ENCODE results near the gene HSD17B2. TPM values are rescaled to one million over a fixed set of nuclear protein-coding genes. Genes with fewer than 3 reads are reported as not detected.

HSD17B2 gene
- total RNA-seq, 1 donor from 2014 or later = not detected

DNA sequence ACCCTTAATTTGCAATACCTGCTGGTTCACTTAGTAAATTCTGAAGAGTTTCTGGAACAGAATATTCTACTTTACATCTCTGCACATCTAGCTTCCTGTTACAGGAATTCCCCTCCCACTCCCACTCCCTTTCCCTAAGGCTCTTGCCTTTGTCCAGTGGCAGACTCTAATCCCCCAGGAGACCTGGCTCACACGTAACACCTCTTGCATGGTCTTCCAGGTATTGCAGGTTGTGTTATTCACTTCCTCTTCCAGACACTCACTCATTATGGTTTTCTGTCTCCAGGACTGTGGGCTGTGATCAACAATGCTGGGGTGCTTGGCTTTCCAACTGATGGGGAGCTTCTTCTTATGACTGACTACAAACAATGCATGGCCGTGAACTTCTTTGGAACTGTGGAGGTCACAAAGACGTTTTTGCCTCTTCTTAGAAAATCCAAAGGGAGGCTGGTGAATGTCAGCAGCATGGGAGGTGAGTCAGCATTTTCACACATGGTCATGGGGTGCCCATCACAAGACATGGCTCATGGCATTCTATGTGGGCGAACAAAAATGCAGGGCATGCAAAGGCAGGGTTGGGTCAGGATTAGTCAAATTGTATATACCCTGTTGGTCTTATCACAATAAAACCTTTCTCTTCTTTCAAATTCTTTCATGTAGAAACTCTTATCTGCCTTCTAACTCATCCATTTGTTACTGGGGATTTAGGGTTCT lies 35.8 kb downstream of the HSD17B2 start:
- no peak for DNase-seq (ENCODE audit: low spot score)
- intact Hi-C loops (cut with DNase I) = no loop called here

DNA sequence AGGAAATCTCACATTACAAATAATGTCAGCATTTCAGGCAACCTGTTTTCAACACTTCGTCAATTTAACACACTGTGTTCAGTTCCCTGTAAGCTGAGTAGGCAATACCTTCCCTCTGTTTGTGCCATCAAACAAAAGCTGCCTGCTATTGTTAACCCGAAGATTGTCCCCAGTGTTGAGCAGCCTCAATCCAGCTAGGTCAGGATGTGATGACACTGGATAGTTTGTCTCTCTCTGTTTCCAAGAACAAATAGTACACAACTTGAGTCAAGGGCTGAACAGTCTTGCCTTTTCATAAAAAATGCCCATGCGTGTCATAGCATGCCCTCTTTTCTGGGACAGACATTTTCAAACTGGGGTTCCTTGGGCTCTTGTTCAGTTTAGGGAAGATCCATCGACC lies 36.4 kb downstream of the HSD17B2 start:
- intact Hi-C loops (cut with DNase I) = no loop called here
- DNase-seq (ENCODE audit: low spot score) = no peak

DNA sequence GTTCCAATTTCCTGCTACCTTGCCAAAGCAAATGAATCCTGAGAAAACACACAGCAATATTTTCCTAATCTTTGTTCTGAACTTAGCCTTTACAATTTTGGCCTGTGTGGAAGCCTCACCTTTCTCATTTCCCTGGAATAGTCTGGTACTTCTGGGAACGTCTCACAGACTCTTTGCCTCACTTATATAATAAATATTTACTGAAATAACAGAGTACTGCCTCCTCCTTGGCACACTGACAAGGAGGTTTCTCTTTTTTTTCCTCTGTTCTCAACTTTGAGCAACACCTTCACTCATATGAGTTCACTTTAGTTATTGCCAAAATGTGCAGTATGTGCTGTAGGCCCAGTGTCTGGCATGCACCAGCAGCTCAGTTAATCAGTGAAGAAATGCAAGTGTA lies 37.3 kb downstream of the HSD17B2 start:
- intact Hi-C loops (cut with DNase I) = no loop called here
- DNase-seq (ENCODE audit: low spot score) = no peak

DNA sequence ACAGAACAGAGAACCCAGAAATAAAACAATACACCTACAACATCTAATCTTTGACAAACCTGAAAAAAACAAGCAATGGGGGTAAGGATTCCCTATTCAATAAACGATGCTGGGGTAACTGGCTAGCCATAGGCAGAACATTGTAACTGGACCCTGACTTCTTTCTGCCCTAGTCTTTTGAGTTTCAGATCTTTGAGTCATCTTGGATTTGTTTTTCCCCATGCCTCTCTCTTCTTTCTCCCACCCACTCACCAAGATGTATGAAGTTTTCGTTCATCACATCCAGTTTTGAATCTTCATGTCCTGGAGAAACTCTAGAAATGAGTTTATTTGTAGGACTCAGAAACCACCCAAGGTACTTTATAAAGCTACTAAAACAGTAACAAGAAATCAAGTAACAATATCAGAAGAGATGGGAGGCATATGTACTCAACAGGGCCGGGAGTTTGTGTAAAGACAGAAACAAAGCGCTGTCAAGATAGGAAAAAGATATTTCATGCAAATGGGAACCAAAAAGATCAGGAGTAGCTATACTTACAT lies 39.0 kb downstream of the HSD17B2 start:
- no peak for DNase-seq (ENCODE audit: low spot score)
- intact Hi-C loops (cut with DNase I) = no loop called here

DNA sequence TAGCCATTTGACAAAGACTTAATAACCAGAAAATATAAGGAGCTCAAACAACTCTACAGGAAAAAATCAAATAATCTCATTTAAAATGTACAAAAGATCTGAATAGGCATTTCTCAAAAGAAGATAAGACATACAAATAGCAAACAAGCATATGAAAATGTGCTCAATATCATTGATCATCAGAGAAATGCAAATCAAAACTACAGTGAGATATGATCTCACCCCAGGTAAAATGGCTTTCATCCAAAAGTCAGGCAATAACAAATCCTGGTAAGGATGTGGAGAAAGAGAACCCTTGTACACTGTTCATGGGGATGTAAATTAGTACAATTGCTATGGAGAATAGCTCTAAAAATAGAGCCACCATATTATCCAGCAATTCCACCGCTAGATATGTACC lies 43.1 kb downstream of the HSD17B2 start:
- no peak for DNase-seq (ENCODE audit: low spot score)
- intact Hi-C loops (cut with DNase I) = no loop called here

DNA sequence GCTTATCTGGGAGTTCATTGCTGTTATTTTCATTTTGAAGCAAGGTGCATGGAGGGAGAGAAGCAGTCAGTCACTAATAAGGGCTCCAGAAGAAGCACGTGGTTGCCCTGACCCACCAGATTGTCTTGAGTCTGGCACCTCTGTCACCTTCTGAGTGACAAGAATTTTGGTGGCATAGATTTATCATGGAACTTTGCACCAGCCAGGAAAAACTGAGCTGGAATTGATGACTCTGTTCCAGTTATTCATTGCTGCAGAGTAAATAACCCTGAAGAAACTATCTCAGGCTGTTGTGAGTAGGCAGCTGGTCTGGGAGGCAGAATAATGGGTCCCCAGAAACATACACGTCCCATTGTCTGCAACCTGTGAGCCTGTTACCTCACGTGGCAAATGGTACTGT lies 44.8 kb downstream of the HSD17B2 start:
- intact Hi-C loops (cut with DNase I) = no loop called here
- no peak for DNase-seq (ENCODE audit: low spot score)

DNA sequence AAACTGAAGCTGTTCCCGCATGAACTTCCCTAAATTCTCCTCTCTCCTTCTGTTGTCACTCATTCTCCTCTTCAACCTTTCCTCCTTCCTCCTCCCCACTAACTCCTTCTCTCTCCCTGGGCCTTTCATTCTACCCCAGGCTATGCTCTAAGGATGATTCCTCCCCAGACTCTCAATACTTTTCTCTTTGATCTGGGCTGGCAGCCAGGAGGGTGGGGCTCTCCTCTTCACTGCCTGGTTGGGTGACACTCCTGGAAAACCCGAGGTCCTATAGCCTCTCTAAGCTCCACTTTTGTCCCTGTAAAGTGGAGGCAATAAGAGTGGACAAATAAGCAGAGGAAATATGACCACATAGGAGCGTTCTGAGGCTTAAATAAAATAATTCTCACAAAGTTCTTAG lies 46.2 kb downstream of the HSD17B2 start:
- intact Hi-C loops (cut with DNase I) = no loop called here
- DNase-seq (ENCODE audit: low spot score) = no peak

DNA sequence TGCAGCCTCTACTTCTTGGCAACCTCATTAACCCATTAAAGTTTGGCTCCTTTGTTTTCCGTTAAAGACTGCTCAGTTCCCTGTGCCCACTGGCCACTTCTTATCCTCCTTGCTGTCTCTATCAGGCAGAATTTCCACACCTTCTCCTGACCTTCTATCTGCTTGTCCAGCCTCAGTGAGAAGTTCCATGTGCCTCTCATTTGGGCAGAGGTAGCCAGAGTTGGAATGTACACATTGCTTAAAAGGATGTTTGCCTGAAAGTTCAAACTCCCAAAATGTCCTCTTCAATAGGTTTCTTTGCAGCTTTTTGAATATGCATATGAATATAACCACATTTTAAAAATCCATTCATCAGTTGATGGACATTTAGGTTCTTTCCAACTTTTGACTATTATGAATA lies 47.0 kb downstream of the HSD17B2 start:
- intact Hi-C loops (cut with DNase I) = no loop called here
- no peak for DNase-seq (ENCODE audit: low spot score)

DNA sequence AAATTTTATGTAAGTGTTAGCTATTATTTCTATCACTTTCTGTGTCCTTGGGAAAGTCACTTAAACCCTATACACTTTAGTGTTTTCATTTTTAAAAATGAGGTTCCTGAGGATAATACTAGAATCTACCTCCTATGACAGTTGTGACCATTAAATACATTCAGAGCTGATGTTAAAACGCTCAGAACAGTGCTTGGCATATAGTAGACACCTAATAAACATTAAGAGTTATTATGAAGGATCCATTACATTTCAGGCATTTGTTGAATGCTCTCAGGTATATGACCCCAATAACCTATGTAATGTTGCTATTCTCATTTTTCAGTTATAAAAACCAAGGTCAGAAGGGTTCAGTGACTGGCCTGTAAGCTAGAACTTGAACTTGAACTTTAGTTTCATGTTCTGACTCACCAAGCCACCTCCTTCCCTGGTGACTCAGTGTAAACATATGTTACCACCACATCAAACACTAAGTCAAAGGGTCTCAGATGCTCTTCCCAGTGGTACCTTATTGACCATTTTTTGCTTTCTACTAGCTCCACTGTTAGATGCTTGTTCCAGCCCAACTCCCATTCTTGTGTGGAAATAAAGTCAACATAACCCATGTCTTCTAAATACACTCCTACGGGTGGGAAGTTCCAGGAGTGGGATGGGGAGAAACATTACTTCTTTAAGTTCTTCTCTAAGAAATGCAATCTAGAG lies 47.6 kb downstream of the HSD17B2 start:
- no peak for DNase-seq (ENCODE audit: low spot score)
- intact Hi-C loops (cut with DNase I) = no loop called here

DNA sequence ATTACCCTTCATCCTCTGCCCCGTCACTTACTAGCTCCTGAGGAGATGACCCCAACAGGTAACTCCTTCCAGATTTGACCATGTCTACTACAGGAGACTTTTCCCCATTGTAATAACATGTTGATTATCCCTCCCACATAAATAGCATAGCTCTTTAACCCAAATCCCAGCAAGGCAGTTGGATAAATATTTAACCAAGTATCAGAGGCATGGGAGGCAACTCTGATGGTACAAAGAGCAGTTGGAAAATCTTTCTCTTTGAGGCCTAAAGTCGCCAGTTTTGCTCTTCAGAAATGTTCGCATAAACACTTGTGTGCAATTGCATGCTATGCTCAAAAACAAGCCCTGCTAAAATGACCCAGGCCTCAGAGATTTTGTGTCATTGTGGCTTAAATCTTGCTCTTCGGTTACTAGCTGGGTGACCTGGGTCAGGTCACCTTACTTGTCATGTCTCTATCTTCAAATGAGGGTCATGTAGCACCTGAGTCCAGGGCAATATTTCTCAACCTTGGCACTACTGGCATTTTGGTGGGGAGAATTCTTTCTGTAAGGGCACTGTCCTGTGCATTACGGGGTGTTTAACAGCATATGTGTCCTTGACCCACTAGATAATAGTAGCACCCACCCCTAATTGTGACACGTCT lies 48.8 kb downstream of the HSD17B2 start:
- DNase-seq (ENCODE audit: low spot score) = no peak
- intact Hi-C loops (cut with DNase I) = no loop called here

DNA sequence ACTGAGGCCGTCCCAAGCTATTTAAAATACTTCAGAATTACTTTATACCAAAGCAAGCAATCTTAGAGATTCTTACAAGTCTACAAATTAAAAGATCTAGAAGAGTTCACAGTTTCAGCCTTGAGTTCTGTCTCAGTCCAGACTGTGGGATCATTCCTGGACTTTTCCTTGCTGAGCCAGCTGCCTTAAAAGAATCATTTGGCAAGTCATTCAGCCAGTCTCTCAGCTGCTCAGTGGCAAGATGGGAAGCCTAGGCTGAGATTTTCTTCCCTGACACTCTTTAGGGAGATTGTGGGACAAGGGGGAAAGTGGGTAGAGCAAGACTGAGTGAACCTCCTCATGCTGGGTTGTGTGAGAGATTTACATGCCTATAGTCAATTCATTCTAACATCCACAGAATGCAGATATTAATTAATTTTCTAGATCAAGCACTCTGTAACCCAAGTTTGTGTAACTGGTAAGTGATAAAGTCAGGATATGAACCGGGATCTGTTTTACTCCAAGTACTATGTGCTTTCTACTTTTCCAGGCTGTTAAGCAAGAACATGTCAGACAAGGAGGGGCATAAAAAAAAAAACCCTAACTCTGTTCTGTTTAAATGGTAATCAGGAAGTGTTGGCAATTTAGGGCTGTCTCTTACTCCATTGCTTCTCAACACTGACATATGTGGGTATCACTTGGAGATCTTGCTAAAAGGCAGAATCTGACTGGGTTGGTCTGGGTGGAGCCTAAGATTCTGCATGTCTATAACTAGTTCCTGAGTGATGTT lies 50.1 kb downstream of the HSD17B2 start:
- intact Hi-C loops (cut with DNase I) = no loop called here

DNA sequence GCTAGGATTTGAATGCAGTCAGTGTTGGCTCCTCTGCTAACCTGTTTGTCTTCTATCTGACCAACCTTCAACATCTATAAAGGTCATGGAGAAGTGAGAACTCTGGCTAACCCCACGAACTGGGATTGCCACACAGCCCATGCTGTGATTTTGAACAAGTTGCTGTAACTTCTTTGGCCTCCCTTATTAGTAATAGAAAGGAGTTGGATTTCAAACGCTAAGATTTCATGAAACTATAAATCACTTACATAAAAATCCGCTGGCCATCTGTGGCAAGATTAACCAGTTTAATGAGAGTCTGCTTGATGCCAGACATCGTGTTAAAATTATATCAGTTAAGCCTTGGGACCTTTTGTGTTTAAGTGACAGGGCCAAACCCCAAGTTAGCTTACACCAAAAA lies 53.4 kb downstream of the HSD17B2 start:
- intact Hi-C loops (cut with DNase I) = no loop called here
- DNase-seq (ENCODE audit: low spot score) = no peak

More for the DNA sequence above, 50.1 kb downstream of the HSD17B2 start:
- no peak for DNase-seq (ENCODE audit: low spot score)

DNA sequence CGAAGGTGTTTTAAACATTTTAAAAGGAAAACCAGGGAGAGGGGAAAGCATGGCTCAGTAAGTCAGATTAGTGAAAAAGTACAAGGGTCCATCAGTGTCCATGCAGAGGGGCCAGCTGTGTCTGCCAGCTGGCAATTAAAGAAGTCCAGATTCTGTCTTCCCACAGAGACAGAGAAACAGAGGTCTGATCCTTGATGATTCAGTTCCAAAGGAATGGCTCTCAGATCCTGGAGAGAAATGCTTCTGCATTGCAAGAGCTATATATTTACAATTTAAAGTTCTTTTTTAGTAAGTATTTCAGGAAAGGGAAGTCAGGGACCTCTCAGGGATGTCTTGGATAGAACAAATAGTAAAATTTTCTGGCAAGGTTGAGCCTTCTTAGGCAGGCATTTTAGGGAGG lies 56.2 kb downstream of the HSD17B2 start:
- intact Hi-C loops (cut with DNase I) = no loop called here
- no peak for DNase-seq (ENCODE audit: low spot score)

DNA sequence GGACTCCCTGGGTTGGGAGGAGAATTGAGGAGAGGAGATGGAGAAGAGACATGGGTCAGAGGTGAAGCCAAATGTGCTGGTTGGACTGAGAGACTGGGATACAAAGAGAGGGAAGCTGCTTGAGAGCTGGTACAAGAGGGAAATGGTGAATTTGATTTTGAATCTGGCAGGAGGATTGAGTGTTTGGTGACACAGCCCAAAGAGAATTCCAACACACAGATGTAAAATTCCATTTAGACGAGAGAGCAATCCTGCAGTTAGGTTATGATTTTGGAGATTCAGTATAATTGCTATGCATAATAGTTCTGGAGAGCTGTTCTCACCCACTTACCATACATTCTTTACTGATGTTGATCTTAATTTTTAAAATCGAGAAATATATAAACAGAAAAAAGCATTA lies 57.7 kb downstream of the HSD17B2 start:
- intact Hi-C loops (cut with DNase I) = no loop called here
- DNase-seq (ENCODE audit: low spot score) = no peak

DNA sequence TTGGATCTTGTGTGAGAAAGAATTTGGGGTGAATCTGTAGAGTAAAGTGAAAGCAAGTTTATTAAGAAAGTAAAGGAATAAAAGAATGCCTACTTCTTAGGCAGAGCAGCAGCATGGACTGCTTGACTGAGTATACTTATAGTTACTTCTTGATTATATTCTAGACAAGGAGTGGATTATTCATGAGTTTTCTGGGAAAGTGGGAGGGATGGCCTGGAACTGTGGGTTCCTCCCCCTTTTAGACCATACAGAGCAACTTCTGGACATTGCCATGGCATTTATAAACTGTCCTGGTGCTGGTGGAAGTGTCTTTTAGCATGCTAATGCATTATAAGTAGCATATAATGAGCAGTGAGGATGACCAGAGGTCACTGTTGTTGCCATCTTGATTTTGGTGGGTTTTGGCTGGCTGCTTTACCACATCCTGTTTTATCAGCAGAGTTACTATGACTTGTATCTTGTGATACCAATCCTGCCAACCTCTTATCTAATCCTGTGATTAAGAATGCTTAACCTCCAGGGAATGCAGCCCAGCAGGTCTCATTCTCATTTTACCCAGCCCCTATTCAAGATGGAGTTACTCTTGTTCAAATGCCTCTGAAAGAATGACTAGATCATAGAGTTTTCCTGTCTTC lies 58.7 kb downstream of the HSD17B2 start:
- no peak for DNase-seq (ENCODE audit: low spot score)
- intact Hi-C loops (cut with DNase I) = no loop called here

DNA sequence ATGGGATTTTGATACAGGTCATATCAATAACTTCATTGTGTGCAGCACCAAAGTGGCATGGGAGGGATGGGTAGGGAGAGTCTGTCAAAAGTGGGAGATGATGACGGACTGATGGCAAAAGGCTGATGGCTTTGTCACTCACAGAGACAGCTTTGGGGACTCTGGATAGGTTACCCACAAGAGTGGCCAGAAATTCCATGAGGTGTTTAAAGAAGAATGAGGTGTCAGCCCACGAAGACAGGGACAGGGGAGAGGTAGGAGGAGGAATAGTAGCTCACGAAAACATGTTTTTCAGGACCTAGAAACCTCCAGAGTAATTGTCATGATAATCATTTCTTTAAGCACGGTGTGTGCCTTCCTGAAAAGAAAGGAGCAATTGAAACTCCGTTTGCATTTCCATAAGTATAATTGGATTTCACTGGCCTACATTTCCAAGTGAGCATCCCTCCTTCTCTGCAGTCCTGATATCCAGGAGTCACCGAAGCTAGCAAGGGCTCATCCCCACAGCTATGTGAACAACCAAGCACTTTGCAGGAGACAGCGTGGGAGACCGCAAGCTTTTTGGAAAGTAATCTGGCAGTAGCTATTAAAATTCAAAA lies 60.0 kb downstream of the HSD17B2 start:
- intact Hi-C loops (cut with DNase I) = no loop called here
- DNase-seq (ENCODE audit: low spot score) = no peak

DNA sequence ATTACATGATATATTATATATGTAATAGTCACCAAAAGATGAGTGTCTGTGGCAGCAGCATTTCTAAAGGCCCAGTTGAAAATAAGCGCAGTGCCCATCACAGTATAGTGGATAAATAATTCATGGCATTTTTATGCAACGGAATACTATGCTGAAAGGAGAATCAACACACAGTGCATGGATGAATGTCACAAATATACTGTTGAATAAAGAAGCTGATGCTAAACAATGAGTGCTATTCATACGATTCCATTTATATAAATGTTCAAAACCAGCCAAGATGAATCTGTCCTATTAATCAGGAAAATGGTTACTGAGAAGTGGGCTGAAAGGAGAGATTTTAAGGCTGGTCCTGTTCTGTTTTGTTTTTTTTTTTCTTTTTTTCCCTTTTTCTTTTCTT lies 61.6 kb downstream of the HSD17B2 start:
- intact Hi-C loops (cut with DNase I) = no loop called here
- DNase-seq (ENCODE audit: low spot score) = no peak

DNA sequence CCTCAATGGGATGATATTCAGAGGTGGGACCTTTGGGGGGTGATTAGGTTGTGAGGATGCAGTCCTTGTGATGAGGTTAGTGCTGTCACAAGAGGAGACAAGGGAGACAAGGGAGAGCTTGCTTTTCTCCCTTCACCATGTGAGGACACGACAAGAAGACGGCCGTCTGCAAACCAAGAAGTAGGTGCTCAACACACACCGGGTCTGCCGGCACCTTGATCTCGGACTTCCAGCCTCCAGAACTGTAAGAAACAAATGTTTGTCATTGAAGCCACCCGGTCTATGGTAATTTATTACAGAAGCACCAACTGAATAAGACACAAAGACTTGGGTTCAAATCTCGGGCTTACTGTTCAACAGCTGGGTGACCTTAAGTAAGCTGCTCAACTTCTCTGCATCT lies 70.1 kb downstream of the HSD17B2 start:
- DNase-seq (ENCODE audit: low spot score) = no peak
- intact Hi-C loops (cut with DNase I) = no loop called here

DNA sequence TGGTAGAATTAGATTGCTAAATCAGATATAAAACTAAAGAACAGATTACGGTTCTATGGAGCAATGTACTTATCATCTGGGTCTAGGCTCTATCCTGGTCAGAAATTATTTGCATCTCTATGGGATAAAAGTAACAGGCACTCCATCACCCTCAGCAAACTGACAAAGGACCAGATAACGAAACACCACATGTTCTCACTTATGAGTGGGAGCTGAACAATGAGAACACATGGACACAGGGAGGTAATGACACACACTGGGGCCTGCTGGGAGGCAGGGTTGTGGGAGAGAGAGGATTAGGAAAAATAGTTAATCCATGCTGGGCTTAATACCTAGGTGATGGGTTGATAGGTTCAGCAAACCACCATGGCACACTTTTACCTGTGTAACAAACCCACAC lies 73.0 kb downstream of the HSD17B2 start:
- DNase-seq (ENCODE audit: low spot score) = no peak
- intact Hi-C loops (cut with DNase I) = no loop called here

Data from cardiac septum (tissue), 1 donor.